NCI-H2107 treated with DMSO at 0.1 percent for 48 hours (cell line): ENCODE measurements around the gene C17orf58.
"Not testable (repeated sequence)": the region's sequence is repeated elsewhere in the genome, so short reads cannot be mapped to it uniquely, and the experiment has no call there.

ENCODE experiments used
- DNase-seq: peaks from one replicate; lab custom pipeline; 2025; ENCODE audit not compliant: unreplicated experiment; lab: John Stamatoyannopoulos, UW

C17orf58 gene

DNA sequence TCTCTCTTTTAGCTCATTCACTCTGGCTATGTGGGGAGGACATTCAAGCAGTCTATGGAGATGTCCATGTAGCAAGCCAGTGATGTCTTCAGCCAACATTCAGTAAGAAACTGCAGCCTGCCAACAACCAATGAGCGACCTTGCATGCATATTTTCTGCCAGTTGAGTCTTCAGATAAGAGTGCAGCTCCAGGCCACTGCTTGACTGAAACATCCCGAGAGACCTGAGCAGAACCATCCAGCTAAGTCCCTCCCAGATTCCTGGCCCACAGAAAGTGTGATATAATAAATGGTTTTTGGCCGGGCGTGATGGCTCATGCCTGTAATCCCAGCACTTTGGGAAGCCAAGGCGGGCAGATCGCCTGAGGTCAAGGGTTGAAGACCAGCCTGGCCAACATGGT is 10.5 kb upstream of the C17orf58 start:
- no peak for DNase-seq

DNA sequence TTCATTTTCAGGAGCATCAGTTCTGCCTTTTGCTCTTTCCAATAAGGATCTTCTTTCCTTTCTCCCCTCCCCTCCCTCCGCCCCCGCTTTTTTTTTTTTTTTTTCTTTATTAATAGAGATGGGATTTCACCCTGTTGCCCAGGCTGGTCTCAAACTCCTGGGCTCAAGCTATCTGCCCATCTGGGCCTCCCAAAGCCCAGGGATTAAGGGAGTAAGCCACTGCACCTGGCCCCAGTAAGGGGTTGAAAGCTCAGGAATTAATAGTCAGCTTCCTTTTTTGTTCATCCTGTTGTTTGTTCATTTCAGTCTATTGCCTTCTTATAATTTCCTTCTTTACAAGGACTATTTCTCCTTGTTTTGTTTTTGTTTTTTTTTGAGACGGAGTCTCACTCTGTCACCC is 7.9 kb upstream of the C17orf58 start:
- DNase-seq: no peak

DNA sequence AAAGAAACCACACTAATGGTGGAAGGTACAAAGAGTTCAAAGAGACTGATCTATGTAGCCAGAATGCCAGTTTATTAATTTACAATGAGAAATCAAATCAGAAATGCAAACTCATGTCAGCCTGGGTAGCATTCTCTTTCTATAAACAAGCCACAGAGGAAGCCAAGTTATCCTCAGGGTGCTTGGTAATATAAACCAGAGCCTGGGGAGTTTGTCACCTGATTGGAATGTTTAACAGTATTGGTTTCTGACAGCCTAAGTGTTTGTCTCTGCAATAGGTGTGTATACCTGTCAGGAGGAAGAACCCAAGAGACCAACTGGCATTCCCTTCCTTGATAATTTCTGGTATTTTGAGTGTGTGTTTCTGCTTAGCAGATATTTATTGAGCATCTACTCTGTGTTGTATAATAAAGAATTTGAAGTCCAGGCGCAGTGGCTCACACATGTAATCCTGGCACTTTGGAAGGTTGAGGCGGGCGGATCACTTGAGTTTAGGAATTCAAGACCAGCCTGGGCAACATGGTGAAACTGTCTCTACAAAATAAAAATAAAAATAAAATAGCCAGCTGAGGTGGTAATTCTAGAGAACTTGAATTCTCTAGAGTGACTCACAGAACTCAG is 3.1 kb upstream of the C17orf58 start:
- DNase-seq: peak; percentile 8

DNA sequence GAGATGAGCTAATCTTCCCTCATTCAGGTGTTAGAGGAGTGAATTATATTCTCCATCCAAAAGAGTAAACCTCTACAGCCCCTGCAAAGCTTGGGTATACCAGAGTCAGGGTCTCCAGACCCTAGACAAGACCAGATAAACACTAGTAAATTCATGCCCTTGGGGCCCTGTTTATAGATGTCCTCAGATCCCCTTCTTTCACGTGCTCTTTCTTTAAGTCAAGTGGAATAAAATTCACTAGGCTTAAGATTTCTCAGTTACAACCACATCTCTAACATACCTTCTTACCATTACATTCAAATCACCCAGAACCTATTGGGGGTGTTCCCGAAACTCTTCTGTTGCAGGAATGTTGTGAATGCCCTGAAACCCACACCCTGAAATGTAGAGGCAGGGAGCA is 2.2 kb upstream of the C17orf58 start:
- no peak for DNase-seq

DNA sequence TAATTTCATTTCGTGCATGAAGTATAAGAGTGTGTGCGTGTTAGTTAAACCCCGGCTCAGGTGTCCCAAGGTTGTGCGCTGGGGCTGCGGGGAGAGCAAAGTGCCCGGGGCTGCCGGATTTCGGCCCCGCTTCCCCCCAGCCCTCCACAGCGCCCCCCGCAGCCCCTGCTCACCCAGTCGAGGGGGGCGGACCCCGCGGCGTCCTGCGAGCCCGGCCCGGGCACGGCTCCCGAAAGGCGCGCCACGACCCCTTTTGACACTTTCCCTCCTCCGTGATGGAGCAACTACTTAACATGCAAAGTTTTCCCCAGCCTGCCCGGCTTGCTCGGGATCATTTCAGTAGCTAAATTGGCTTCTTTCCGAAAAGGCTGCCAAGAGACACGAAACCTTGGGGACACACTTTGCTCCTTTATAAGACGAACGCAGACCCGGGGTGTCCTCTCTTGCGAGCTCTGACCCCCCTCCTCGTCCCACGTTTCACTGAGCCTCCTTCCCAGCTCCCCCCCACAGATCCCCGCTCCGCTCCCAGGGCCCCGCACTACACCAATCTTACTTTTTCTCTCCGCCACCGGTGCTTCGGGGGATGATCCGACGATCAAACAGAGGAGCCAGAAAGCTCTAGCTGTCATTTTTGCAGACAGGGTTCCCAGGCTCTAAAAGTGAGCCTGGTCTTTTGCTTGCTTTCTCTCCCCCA is 552 bp downstream of the C17orf58 start:
- DNase-seq: no peak

DNA sequence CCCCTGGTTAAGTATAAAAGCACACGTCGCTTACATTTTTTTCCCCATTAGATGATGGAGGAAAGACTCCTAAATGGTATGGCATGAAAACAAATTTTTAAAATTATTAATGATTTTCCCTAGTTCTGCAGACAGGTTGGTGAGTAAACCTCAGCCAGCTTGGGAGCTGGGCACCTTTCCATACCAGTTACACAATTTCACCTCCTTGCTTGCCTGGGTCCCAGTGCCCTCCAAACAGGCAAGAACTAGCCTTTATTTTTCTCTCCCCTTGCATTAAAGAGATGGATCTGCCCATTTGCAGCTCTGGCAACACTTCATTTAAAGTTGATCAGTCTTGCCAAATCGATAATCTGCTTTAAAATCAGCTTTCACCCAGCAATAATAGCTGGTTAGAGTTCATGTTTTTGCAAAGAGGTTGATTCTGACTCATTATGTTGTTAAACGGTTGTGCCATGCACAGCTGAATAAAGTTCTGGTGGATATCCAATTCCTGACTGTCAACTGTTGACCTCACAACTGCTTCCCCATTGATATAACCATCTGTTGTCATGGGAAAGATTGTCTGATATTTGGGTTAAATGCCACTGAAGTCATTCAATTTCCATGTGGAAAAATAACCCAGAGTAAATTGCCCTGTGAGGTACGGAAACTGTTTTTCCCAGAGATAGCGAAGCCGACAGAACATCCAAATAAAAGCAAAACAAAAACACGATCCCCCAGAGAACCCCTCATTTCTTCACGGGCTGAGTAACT is 1.3 kb downstream of the C17orf58 start:
- DNase-seq: no peak

DNA sequence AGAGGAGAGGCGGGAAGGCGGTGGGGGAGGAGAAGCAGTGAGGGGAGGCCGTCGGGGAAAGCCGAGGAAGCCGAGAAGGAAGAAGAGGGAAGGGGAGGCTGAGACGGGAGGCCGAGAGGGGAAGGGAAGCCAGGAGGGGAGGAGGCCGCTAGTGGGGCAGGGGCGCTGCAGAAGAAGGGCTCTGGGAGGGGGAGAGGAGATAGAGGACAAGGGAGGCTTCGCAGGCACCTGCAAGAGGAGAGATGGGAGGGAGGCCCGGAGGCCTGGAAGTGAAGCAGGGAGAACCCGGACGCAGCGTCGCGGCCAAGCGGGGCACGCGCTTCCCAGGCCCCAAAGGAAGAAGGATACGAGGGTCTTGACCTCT is 2.3 kb downstream of the C17orf58 start:
- DNase-seq: no peak

DNA sequence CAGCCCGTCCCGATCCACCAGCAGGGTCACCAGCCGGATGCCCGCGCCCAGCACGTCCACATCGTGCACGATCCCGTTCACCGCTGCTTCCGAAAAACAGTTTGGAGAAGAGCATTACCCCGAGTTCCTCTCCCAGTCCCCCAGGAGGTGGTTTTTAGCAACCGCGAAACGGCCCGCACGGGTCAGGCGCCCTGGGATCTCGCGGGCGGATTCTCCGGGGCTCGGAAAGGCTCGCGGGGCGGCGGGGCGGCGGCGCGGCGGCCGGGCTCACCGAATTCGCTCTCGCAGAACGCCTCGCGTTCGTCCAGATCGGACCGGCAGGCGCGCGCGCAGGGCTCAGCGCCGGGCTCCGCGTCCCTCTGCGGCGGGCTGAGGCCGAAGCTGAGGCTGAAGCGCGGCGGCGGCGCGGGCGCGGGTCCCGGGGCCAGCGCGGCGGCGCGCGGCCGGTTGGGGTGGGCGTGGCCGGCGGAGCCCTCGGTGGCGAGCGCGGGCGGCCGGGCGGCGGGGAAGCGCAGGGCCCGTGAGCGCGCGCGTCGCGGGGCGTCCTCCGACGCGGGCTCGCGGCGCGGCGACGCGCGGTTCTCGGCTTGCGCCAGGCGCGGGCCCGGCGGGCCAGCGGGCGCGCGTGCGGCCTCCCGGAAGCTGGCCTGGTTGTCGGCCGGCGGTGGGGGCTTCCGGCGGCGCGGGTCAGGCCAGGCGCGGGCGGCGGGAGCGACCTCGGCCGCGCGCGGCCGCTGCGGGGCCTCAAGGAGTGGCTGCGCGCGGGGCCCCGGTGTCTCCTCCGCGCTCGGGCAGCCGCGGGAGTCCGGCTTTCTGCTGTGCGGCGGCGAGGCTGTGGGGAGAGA is 2.9 kb downstream of the C17orf58 start:
- DNase-seq: peak; percentile 52

DNA sequence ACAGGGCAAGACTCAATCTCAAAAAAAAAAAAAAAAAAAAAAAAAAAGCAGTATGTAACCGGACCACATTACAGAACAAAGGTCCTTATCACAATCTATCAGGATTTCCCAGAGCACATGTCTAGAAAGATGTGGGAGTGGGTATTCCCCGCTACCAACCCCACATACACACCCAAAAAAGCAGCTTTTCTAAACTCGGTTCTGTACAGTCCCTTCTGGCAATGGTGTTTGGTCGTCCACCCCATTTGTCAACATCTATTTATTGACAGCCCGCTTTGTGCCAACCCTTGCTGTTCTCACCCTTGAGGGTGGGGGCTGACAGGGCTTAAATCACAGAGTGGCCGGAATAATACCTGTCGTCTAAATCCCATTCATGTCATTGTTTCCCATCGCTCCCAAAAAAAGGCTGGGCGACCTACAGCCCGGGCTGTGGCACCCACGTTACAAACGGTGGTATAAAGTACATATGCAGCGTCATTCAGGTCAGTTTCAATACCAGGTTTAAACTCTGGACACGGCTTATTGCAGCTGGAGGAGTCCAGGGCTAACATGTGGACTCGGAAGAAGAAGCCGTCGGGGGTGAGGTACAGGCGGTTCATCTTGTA is 3.6 kb downstream of the C17orf58 start:
- no peak for DNase-seq

DNA sequence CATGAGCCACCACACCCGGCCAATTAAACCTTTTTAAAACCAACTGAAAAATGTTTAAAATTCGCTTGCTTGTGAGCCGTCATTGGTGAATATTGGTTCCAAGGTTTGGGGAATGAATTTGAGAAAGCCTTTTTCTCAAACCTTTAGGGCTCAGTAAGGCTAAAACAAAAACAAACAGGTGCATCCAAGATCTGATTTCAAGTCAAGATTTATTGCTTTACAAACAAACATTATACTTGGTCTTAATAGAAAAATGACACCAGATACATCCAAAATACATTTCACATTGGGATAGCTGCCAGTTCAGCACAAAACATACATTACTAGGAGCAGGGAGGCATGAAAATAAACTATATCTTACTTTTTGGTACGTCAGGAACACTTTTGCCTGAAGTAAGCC is 5.4 kb downstream of the C17orf58 start:
- peak; percentile 88 for DNase-seq

DNA sequence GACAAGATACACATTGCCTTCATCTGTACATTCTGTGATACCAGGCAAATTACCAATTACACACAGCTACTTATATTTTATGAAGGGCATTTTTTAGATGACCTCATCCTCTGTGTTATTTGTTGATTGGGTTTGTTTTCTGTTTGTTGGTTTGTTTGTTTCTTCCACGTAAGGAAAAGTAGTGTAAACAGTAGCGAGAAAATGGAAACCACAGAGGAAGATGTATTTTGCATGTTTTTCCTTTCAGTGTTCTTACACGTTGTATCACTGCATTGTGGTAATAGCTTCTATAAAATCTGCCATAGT is 12.9 kb downstream of the C17orf58 start:
- DNase-seq: no peak

DNA sequence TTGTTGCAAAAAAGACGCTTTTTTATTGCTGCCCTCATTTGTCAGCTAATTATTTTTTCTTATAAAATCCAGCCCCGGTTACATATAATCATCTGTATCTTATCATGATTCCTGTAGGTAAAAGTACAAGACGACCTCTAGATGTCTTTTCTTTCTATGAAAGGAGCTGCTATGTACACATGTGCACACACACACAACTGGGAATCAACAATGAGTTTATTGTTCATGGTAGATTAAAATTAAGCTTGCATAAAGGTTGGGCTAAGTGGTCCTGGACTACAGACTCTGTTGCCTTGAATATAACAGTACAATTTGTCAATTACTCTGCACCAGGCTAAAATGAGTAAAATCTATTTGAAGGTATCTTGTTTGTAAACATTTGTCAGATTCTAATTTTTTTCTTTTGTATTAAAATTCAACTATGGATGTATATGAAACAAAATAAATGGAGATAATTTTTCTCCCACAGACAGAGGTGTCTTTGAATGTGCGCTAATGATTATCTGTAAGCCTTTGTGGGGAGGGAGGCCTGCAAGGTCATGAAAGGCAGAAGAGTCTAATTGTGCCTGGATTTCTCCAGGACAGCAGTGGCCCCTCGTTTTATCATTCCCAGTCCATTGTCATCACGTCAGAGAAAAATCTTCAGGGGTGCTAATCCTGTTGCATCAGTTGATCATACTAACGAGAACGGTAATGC is 13.4 kb downstream of the C17orf58 start:
- DNase-seq: no peak

DNA sequence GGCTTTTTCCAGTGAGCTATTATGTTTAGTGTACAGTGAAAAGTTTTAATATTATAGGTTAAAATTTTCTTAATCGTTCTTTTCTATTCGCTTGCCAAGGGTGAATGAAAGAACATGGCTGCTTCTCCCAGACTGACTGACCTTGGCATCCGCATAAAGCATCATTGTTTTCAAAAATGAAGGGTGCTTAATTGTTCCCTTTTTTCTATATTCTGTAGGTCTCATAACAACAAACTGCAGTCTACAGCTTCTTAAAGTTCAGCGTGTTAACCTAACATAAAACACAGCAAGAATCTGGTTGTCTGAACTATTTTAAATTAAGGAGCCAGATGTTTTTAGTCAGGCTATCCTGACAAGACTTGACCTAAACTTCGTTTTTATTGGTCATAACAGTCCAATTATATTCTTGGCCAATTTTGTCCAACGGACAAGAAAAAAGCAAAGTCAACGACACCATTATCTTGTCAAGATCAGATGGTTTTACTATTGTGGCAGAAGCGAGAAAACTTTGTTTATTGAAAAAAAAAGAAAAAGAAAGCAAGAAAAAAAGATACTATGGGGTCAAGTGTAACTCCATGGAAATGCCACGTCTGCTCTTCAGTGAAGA is 14.1 kb downstream of the C17orf58 start:
- no peak for DNase-seq

DNA sequence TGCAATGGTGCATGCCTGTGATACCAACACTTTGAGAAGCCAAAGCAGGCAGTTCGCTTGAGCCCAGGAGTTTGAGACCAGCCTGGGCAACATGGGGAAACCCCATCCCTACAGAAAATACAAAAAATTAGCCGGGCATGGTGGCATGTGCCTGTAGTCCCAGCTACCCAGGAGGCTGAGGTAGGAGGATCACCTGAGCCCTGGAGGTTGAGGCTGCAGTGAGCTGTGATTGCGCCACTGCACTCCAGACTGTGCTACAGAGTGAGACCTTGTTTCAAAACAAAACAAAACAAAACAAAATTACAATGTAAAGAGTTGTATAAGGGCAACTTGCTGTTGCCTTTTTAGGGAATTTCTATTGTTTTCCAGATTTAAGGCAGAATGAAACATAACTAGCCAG is 15.4 kb downstream of the C17orf58 start:
- not testable (repeated sequence) for DNase-seq

DNA sequence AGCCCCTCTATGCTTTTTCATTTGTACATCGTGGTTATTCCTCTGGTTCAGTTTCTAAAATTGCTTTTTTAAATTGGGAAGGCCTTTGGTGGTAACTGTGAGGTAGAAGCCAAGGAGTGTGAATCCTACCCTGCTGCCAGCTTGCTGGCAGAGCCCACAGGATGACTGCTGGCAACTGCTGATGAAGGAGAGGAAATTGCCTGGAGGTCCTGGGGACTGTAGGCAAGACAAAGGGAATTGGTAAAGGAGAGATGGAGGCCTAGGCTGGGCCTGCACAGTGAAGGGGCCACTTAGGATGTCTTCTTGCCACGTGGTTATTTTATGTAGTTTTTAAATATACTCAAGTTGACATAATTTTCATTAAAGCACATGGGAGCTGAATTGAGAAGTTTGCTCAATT is 15.8 kb downstream of the C17orf58 start:
- no peak for DNase-seq

DNA sequence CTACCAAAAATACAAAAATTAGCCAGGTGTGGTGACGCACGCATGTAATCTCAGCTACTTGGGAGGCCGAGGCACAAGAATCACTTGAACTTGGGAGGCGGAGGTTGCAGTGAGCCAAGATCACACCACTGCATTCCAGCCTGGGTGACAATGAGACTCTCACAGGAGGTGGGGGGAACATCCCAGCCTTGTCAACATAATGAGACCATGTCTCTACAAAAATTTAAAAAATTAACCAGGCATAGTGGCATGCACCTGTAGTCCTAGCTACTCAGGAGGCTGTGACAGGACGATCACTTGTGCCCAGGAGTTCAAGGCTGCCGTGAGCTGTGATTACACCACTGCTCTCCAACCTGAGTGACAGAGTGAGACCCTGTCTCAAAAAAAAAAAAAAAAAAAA is 20.0 kb downstream of the C17orf58 start:
- not testable (repeated sequence) for DNase-seq

DNA sequence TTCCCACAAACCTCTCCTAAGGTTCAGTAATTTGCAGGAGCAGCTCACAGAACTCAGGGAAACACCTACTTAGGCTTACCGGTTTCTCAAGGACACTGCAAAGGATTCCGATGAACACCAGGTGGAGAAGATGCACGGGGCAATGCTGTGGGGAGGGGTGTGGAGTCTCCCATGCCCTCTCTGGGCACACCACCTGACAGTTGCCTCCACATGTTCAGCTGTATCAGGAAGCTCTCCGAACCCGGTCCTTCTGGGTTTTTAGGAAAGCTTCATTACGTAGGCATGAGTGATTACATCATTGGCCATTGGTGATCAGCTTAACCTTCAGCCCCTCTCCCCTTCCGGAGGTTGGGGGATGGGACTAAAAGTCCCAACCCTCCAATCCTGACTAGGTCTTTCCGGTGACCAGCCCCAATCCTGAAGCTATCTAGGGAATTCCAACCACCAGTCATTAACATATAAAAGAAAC is 21.6 kb downstream of the C17orf58 start:
- no peak for DNase-seq

DNA sequence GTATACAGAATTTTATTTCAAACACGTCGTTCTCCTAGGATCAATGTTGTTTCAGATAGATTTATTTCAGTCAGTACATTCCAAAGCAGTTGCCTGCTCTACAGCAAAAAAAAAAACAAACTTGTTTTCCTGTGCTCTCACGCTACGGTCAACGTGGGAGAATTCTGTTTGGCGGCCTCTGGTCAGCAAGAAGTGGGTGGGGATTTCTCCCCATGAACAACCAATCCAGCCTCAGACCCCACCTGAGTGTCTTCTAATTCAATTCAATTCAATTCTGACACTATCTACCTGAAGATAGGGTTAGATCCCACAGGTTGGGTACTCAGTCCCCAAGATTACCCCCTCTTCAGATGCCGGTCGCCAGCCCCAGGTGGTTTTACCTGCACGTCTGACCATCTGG is 22.1 kb downstream of the C17orf58 start:
- DNase-seq: no peak

DNA sequence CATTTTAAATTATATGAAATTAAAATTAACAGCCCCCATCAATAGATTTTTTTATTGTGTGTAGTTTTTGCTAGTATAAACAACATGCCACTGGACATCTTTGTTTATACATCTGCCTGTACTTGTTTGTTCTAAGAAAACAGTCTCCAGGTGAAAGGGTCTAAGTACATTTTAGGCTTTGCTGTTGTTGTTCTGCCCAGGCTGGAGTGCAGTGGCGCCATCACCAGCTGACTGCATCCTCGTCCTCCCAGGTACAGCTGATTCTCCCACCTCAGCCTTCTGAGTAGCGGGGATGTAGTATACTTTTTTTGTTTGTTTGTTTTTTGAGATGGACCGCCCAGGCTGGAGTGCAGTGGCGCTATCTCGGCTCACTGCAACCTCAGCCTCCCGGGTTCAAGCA is 25.5 kb downstream of the C17orf58 start:
- DNase-seq: no peak

DNA sequence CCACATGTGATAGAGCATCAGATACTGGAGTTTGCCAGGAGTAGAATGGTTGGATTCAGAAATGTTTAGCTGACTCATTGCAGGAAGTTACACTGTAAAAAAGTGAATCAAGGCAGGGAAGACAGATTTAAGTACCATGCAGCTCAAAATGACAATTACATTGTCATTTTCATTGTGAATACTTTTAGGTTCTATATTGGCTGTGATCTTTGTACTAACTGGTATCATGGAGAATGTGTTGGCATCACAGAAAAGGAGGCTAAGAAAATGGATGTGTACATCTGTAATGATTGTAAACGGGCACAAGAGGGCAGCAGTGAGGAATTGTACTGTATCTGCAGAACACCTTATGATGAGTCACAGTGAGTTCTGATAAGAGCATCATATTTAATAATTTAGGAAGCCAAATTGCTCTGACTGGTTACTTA is 33.1 kb downstream of the C17orf58 start:
- DNase-seq: peak; percentile 12
